GM21528 (cell line): ENCODE results near the gene ATXN3.
A peak's percentile ranks its signal among the peaks of the same experiment; 100 is the strongest.

Source experiments
- ATAC-seq: cut with Tn5 transposase; IDR thresholded peaks from one replicate; pipeline ENCODE4 v1.9.1; 2021; ENCODE audit warnings: mild to moderate bottlenecking, moderate library complexity; ENCODE audit not compliant: unreplicated experiment, low FRiP score

ATXN3 gene

DNA sequence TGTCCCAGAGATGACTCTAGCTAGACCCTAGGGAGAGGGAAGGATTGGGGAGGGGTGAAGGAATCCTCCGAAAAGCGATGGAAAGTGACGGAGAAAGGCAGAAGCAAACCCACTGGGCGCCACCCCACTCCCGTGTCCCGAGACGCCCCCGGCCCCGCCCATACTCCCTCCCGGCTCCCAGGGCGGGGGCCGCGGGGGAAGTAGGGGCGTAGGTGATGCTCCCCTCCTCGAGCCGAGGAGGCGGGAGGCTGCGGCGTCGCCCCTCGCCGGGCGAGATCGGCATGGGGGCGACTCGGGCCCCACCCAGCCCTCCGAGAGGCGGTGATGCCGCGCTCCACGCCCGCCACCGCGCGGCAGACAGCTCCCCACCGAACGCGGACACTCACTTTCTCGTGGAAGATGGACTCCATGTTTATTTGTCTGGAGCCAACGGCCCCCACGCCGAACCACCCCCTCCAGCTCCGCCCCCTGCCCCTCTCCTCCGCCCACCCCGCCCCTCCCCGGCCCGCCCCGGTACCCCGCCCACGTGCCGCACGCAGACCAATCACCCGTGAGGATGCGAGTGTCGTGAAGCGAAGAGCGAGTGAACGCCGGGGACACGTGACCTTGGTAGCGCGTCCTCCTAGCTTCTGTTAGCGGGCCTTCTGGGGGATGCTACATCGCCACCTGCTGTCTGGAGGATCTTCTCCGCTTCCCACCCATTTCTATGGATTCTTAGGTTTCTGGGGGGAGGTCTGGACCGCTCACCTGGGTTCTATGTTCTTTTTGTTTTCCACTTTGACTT, at the start of gene ATXN3:
TSS of gene ATXN3 (minus strand) at position 440 of the 784 bp plus-strand sequence. CDS start at position 410, 30 bp downstream.
- ATAC-seq, result peak; percentile 87

DNA sequence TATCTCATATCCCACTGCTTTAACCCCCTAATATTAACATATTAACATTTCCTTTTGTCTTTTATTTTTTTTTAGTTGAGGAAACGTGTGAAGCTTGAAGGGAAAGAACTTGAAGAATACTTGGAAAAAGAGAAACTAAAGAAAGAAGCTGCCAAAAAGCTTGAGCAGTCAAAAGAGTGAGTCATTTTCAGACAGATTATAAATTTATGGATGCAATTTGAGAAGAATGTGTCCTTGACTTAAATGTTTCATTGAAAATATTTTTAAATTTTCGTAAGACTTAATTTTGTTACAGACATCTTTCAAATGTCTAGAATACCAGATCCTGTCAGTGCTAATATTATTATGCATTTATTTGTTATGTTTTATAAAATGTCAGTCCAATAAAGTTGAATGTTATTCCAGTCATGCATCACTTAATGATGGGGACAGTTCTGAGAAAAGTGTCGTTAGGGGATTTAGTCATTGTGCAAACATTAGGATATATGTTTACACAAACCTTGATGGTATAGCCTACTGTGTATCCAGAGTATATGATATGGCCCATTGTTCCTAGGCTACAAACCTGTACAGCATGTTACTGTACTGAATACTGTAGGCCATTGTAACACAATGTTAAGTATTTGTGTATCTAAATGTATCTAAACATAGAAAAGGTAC, 48.0 kb upstream of the ATXN3 start:
- ATAC-seq, result no peak

DNA sequence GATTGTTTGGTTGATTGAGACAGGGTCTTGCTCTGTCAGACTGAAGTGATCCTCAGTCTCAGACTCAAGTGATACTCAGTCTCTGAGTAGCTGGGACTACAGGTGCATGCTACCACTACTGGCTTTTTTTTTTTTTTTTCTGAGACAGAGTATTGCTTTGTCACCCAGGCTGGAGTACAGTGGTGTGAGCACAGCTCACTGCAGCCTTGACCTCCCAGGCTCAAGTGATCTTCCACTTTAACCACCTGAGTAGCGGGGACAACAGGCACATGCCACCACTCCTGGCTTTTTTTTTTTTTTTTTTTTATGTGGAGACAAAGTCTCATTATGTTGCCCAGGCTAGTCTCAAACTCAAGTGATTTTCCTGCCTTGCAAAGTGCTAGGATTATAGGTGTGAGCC, 47.2 kb upstream of the ATXN3 start:
- no peak for ATAC-seq

DNA sequence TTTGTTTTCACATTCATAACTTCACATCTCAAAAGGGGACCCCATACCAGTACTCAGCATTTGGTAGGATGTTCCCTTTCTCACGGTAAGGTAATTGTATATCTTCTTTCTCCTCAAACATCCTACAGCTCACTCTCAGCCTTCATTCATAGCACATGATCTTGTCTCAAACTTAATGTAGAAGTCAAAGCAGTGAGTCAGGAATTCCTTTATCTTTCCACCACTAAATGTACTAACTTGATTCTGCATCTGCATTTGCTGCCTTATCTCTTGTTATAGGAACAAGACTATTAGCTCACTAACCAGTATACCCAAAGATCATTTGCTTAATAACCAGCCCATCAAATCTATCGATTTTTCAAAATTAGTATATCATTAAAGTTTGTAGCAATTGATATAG, 38.3 kb upstream of the ATXN3 start:
- ATAC-seq, result no peak

DNA sequence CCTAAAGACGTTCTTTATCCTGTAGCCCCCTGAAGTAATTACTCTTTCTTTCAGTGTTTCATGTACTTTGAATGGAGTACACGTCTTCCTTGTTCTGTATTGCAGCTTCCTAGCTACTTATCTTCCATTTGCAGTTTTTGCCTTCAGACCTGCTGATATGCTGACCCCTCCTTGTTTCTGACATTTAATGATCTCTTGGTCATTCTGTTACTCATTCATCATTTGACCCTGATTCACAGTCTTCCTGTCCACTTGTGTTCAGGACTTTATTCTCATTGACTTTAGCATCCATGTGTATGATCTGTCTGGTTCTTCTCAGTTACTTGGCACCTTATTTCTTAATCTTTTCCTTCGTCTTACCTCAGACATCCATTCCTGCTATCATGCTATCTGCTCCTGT, 37.6 kb upstream of the ATXN3 start:
- ATAC-seq, result no peak

DNA sequence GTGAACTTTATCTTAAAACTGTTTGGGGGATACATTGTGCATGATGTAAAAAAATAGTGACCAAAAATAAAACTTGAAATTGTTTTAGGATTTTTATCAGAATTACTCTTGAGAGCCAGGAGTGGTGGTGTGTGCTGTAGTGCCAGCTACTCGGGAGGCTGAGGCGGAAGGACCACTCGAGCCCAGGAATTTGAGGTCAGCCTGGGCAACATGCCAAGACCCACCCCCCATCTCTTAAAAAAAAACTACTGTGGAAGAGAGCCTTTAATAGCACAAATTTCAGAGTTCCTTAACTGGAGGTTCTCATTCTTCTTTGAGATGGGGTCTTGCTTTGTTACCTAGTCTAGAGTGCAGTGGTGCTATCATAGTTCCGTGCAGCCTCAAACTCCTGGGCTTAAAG, 36.9 kb upstream of the ATXN3 start:
- ATAC-seq, result no peak

DNA sequence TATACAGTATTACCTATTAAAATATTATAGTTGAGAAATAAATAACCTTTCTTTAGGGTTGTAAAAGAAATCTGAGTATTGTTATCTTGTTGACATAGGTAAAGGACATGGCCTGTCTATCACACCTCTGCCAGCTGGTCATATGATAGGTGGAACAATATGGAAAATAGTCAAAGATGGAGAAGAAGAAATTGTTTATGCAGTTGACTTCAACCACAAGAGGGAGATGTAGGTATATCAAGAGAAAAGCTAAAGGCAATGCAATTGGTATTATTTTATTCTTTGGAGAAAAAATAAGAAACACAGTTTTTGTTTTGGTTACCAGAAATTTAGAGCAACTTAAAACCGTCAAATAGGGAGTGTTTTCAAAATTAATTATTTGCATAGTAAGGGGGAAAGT, 28.9 kb upstream of the ATXN3 start:
- ATAC-seq, result no peak

DNA sequence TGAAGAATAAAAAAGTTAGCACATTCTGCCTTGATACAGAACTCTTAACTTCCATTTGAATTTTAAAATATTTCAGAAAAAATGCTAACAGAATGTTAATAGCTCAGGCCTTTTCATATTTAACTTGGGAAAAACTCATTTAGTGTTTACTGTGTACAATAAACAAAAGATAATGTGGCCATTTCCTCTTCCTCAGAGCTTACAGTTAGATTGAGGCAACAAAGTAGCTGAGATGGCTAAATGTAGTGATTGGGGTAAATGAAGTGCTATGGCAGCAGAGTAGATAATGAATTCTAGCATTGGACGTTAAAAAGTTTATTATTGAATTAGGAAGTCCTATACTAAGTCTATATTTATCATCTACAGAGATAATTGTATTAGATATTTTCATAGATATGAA, 28.1 kb upstream of the ATXN3 start:
- ATAC-seq, result no peak

DNA sequence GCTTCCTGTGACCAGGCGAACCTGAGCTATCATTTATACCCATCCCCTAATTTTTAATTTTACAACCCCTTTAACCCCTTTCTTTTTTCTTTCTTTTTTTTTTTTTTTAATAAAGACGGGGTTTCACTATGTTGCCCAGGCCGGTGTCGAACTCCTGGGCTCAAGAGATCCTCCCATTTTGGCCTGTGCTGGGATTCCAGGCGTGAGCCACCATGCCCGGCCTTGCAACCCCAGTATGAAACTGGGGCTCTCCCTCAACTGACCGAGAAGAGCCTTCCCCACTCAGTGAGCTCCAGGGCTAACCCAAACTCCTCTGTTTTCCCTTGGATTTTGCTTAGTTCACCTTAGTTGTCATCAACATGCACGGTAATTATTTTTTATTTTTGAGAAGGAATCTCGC, 16.4 kb upstream of the ATXN3 start:
- no peak for ATAC-seq

DNA sequence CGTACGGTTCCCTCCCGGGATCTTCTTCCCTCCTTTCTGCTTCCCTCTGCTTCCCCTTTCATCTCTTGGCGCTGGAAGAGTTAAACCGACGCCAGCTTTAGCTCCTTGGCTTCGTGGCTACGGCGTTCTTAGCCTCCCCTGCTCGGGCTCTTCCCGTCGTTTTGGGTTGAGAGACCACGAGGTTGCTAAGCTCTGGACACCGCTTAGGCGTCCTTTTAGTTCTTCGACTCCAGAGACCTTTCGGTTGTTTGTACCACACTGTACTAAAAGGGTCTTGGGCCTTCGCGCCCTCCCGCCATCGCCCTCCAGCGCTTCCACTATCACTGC, 15.9 kb upstream of the ATXN3 start:
- peak; percentile 14 for ATAC-seq

DNA sequence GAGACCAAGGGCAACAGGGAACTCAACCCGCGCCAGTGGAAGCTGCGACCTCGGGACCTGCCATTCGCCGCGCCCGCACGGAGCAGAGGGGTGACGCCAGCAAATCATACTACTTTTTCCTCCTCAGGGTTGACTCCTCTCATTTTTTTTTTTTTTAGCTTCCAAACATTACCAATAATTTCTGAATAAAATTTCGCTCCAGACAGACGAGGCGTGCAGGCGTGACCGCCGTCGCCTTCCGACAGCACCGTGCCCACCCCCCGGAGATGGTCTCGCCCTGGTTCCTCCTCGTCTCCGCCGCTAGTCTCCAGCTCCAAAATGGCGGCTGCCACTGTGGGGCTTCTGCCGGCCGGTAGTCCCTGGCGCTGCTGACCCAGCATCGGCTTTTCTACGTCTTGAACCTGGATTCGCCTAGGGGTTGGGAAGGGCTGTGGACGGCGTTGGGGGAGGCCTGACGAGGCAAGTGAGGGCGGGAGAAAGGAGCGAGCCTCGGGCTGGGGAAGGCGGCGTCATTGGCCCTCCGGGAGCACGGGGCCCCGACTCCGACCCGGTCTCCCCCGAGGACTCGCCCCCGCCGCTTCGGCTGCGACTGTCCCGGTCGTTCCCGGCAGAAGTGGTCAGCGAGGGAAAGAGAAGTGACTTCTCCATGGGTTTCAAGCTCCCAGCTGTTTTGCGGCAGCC, 15.4 kb upstream of the ATXN3 start, which contains the start of the genes CPSF2 and NDUFB1:
TSS of gene CPSF2 (plus strand) at position 300 of the 681 bp plus-strand sequence. CDS start 9,016 bp downstream, outside the sequence.
TSS of gene NDUFB1 (minus strand) at position 37 of the 681 bp plus-strand sequence. CDS start 4,069 bp downstream, outside the sequence.
- ATAC-seq, result peak; percentile 86

DNA sequence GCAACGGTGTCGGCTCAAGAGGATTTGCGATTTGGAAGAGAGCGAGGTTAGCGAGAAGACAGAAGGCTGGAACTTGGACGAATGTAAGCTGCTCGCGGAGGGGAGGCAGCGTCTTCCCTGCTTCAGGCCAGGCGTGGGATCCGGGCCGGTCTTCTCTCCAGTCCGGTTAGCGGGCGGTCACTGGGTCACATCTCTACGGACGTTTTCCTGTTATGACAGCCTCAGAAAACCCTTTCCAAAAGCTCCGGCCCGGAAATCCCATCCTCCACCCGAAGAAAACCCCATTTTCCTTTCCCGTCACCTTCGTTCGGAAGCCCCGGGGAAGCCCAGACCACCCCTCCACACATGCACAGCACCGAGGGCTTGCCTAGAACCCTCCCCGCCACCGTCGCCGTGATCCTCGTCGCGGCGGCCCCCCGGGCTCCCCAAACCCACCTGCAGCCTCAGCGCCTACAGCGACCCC, 14.9 kb upstream of the ATXN3 start:
- peak; percentile 29 for ATAC-seq

DNA sequence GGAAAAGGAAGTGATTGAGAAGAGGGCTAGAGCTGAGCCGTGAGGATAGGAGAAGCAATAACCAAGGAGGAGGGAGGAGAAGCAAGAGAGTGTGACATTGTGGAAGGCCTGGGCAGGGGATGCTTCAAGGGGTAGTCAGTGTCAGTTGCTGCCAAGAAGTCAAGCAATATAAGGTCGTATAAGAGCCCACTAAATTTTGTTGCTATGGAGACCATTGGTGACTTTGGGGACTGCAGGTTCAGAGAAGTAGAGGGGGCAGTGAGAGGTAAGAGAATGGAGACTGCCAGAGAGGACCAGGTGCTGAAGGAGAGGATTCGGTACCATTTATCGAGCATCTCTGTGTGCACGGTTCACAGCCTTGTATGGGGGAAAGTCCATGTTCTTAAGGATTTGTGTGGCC, 3.1 kb upstream of the ATXN3 start:
- no peak for ATAC-seq

DNA sequence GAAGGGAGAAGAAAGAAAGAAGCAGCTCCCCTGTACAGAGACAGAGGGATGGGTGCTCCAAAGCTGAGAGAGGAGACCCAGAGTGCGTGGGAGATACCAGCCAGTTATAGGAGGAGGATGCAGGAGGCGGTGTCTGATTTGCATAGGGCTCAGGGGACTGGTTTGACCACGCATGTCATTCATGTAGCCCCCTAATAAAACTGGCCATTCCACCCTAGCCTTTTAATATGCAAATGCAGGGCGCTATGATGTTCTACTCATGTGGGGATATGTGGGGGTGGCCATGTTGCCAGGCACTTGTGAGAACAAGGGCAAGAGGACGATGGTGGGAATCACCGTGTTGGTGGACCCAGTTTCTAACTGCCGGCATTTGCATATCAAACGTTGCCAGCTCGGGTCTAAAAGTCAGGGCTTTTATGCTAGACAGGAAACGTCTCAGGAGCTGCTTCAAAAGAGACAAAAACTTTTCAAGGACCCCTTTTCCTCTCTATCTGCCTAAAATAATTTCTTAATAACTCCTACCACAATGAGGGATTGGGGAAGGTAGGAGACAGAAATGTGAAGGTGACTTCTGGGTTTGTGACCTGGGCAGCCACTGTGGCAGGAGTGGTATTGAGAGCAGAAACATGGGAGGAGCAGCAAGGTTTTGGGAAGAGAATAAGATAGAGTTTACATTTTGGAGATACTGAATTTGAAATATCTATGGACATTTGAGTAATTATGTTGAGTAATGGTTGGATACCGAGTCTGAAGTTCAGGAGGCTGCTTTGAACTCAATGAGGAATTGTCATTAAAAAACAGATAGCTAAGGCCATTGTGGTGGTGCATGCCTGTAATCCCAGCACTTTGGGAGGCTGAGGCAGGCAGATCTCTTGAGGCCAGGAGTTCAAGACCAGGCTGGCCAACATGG, 2.2 kb upstream of the ATXN3 start:
- ATAC-seq, result no peak

DNA sequence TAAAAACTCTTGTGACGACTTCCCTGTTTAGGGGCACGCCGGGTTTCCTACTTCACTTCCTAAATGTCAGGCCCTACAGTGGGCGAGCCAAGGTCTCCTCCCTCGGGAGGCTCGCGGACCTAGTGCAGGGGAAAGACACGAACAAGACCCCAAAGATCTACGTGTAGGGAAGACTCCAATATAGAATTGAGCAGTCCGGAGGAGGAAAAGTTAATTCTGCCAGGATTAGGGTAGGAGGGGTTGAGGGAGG, 564 bp downstream of the ATXN3 start:
- peak; percentile 19 for ATAC-seq

DNA sequence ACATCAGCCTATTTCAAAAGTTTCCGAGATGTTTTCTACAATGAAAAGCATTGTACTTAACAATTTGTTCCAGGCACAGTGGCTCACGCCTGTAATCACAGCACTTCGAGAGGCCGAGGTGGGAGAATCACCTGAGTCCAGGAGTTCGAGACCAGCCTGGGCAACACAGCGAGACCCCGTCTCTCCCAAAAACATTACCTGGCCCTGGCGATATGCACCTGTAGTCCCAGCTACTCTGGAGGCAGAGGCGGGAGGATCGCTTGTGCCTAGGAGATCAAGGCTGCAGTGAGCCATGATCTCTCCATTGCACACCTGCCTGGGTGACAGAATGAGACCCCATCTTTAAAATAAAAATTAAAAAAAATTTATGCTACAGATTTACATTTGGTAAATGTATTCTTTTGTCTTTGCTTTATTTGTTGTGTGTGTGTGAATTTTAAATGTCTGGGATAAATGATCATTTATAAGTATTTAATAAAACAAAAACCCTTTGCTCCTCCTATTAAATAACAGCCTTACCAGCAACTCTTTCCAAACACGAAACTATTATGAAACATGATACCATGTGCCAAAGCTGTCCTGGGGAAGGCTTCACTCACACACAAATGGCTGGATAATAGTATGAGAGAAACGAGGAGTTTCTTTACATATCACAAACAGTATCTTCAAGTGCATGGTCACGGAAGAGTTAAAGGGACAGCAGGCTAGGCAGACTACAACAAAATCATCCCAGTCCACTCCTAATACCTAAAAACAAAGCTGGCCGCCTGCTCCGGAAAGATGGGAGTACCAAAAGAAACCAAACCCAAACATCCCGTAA, 1.1 kb downstream of the ATXN3 start:
- ATAC-seq, result no peak

DNA sequence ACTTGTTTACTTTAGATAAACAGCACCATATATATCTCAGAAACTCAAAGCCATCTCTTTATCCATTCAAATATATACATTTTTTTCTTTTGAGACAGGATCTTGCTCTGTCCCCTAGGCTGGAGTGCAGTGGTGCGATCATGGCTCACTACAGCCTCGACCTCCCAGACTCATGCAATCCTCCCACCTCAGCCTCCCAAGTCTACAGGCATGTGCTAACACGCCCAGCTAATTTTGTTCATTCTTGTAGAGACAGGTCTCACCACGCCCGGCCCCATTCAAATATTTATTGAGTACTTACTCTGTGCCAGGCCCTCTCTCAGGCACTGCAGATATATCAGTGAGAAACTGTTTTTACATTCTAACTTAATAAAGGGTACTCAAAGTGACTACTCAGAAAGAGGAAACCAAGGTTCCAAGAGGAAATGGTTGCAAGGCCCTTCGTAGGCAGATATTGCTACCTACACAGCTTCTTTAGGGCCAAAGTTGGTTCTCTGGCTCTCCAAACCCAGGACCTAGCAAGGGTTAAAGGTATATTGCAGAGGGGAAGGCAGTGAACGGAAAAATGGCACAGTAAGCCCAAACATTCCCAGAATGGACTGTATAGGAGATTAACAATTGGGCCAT, 2.9 kb downstream of the ATXN3 start:
- no peak for ATAC-seq

DNA sequence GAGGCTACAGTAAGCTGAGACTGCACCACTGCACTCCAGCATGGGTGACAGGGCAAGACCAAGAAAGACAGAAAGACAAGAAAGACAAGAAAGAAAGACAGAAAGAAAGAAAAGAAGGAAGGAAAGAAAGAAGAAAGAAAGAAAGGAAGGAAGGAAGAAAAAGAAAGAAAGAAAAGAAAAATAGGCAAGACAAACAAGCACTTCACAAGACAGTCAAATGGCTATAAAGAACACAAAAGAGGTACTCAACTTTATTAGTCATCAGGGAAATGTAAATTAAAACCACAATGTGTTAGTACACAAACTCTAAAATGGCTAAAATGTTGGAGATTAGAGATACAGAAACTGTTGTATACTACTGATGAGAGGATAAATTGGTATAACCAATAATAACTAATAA, 6.6 kb downstream of the ATXN3 start:
- no peak for ATAC-seq

DNA sequence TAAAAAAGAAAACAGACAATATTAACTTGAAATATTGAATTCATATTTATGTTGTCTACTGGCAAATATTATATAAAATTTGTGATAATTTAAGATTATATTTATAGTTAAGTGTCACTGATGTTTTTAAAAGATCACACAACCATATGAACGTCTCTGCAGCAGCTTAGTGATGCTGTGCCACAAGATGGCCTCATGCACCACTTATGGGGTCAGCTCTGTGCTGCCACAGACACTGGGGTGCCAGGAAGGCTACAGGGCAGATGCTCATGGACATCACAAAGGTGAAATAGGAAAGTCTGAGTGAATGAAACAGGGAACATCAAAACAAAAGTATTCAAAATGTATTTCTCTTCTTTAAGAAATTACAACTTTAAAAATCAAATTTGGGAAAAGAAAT, 13.1 kb downstream of the ATXN3 start:
- no peak for ATAC-seq
